ENCODE data around the gene COL16A1.
A peak's percentile ranks its signal among the peaks of the same experiment; 100 is the strongest.

COL16A1 gene

GRCh38 chr1:31645274-31645568, 58.6 kb downstream of the COL16A1 start:
- DNase-seq: no peak

DNA sequence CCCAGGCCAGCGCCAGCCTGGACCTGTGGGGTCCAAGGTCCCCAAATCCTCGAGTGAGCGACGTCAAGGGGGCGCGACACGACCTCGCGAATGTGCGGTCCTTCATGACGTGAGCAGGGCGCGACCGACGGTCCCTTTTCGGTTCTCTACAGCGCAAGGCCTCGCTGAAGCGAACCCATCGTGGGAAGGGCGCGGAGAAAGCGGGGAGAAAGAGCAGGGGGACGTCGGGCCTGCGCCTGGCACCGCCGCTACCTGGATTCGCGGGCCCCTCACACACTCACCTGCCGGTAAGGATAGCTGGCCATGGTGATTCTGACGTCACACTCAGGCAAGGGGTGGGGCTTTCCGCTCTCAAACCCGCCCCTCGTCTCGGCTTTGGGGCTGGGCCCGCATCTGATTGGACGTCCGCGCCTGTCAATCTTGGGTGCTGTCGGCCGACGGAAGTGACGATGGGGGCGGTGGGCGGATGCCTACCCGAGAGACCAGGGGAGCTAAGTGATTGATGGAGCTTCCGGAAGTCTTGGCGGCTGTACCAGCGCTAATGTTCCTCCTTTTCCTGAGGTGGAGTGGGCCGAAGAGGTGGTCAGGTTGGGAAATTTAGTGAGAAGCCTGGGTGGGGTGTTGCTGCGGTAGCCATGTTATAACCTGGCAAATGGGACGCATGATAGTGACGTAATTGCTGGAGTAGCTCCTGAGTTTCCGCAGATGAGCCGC, 59.1 kb downstream of the COL16A1 start, which contains the start of gene PEF1:
Gene PEF1 (minus strand): TSS at position 317 of the 714 bp plus-strand sequence. CDS start 12 bp downstream, at position 305.
- peak; percentile 100 for DNase-seq

DNA sequence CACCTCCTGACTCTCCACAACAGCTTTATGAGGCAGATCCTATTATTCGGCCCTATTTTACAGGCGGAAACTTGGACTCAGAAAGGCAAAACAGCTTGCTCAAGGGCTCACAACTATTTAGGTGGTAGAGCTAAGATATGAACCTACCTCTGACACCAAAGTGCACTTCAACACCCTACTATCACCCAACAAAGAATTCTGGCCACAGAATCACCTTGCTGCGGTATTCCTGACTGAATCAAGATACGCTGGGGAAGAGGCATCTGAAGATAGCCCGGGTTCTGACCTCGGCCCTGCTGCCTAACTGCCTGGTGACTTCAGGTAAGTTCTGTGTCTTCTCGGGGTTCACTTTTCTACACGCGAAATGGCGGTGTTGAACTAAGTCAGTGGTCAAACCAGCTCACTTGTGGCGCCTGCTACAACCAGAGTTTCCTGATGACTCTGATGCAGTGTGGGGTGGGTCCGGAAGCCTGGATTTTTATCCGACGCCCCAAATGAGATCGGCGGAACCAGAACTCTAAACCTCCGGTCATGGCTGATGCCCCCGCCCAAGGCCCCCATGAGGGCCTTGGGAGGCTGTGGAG, 59.7 kb downstream of the COL16A1 start:
- no peak for DNase-seq

DNA sequence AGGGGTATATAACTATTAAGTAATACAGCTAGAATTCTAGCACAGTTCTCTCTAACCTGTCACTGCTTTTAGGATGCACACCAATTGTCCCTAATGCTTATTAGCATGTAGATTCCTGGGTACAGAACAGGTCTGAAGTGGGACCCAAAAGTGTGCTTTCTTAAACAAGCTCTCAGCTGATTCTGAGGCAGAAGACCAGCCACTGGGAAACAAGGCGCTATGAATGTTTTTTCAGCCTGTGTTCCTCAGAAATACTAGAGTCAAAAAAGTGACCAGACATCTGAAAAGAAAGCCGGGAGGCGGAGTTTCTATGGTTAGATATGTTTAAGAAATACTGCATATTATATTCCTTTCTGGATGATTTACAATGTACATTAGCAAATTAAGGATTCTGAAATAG, 60.9 kb downstream of the COL16A1 start:
- DNase-seq: no peak

GRCh38 chr1:31642366-31642765, 61.5 kb downstream of the COL16A1 start:
- DNase-seq: no peak

DNA sequence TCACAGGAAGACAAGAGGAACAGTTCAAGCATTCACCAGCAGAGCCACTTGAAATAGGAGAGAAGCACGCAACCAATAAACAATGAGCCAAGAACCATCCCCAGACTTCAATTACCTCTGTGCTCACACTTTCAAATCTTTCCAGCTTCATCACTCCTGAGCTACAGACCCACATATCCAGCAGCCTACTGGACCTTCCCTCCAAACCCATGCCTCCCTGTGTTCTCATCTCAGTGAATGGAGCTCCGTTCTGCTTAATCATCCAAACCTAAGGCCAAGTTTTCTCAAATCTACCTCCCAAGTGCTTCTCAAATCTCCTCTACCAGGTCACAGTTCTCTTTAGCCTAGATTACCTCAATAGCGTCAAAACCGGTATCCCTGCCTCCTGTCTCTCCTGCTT, 62.9 kb downstream of the COL16A1 start:
- DNase-seq: no peak

GRCh38 chr1:31640179-31640578, 63.6 kb downstream of the COL16A1 start:
- no peak for DNase-seq

DNA sequence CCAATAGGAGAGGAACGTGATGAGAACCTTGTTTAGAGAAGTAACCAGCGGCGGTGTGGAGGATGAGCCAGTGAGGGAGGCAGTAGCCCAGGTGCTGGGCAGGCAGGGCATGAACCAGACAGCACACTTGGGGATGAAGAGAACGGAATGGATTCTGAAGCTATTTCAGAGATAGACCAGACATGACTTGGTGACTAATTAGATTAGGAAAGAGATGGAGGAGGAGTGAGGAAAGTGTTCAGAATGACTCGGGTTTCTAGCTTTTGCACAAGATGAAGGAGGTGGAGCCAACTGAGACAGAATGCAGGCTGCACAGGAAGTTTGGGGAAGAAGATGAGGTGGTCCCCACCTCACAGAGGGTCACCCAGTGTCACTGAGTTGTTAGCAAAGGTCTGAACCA, 64.3 kb downstream of the COL16A1 start:
- no peak for DNase-seq

DNA sequence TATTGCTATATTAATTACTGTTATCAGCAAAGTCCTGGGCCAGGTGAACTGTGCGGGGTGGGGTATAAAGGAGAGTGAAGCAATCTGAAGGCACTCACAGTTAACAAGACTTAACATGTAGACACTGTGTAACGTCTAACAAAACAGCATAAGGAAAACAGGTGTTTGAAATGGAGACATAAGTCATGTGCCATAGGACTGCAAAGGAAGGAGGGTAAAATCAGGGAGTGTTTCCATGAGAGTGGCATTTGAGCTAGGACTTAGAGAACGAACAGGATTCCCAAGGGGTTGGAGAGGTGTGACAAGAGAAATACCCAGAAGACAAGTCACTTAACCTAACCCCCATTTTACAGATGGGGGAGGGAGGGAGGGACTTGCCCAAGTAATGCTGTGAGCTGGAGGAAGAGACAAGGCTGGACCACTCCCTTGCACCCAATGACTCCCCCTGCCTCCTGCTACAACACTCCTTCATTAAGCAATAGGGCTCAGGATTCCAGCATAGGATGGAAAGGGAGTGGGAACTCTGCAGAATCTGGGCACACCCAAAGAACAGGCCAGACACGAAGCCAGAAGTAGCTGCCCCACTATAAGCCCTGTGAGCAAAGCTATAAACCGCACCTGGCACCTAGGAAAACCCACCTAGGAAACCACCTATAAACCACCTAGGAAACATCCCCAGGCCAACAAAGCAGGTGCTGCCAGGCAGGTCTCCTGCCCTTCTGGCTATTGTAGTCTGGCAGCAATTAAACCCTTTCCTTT, 65.7 kb downstream of the COL16A1 start:
- no peak for DNase-seq

GRCh38 chr1:31633117-31633516, 70.7 kb downstream of the COL16A1 start:
- peak; percentile 36 for DNase-seq

GRCh38 chr1:31632649-31633048, 71.2 kb downstream of the COL16A1 start:
- no peak for DNase-seq

DNA sequence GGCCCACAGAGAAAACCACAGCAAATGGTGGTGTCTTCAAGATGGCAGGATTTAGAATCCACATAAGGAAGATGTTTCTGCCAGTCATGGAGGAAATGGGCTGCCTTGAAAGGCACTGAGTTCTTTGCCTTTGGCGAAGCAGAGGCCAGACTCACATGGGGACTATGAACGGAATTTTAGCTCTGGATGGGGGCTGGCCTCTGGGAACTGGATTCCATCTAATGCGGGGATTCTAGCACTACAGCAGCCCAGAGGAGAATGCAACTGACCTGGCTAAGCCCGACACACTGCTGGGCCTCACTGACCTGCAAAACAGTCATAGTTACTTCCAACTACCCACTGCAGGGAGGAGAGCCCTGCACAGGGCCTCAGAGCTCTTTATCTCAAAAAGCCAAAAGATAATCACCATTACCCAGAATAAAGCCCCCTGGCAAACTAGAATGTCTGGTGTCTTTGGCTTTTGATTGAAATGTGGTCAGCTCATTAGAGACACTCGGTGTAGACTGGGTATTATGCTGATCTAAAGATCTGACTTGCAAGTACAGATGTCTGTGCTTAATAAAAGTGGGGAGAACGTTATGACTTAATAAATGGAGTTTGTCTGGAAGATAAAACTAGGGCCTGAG, 74.8 kb downstream of the COL16A1 start:
- no peak for DNase-seq

DNA sequence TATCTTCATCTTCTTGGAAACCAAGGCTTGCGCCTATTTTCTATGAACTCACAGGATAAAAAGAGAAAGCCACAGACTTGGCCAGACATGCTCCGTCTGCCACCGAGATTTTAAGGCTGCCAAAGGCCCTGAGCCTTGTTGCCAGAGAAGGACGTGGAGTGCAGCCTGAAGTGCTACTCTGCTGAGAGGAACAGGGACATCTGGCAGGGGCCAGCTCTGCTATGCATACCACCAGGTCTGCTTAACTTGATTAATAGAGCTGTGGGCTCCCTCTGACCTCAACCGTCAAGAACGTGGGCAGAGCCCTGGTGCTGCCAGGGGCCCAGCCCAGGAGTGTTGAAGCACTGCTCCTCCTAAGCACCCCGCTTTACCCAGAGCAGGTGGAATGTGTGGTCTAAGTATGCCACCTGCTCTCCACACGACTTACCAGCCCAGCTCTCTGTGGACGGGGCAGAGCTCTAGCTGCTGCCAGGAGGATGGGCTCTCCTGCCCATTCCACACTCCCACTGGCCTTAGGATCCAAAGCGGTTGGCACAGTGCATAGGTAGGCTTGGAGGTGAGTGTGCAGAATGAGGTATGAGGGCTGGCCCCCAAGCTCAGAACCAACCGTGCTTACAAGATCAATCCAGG, 75.8 kb downstream of the COL16A1 start:
- no peak for DNase-seq

GRCh38 chr1:31627301-31627929, 76.4 kb downstream of the COL16A1 start:
- DNase-seq: no peak

DNA sequence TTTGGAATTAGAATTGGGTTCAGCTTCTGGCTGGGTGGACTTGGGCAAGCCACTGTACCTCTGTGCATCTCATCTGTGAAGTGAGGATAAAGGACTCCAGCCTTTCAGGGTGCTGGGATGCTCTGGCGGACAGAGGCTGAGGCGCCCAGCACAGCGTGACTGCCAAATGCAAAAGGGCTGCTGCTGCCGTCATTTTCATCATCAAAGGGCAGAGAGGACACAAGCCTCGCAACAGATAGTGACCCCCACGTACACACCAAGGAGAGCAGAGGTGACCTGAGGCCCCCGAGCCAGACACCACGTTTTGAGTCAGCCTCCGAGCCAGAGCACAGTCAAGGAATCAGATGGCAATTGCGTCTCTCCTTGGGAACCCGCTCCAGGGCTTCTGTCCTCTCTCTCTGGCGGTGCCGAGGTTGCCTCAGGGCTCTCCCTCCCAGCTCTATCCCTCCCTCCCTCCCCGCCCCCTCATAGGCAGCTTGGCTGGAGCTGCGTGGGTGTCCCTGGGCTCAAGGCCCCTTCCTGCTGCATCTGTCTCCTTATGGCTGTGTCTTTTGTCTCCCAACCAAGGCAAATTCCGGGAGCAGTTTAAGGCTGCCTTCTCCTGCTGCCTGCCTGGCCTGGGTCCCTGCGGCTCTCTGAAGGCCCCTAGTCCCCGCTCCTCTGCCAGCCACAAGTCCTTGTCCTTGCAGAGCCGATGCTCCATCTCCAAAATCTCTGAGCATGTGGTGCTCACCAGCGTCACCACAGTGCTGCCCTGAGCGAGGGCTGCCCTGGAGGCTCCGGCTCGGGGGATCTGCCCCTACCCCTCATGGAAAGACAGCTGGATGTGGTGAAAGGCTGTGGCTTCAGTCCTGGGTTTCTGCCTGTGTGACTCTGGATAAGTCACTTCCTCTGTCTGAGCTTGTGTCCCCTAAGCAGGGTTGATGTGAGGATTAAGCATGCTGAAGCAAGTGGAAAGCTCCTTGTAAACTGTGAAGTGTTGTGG, 77.3 kb downstream of the COL16A1 start:
- no peak for DNase-seq

GRCh38 chr1:31625561-31626222, 78.1 kb downstream of the COL16A1 start:
- no peak for DNase-seq

GRCh38 chr1:31624731-31625514, 78.9 kb downstream of the COL16A1 start:
- DNase-seq: no peak

GRCh38 chr1:31624309-31624708, 79.5 kb downstream of the COL16A1 start:
- DNase-seq: no peak

DNA sequence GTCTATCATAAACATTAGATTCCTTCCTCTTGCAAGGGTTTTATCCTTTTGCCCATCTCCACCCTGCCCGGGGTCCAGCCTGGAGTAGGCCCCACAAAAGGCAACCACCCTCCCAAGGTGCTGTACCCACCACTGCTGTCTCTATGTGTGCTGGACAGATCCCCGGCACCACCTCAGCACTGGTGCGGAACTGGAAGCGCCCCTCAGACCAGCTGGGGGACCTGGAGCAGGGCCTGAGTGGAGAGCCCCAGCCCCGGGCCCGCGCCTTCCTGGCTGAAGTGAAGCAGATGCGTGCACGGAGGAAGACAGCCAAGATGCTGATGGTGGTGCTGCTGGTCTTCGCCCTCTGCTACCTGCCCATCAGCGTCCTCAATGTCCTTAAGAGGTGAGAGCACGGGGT, 80.5 kb downstream of the COL16A1 start:
- DNase-seq: no peak

Measured in stimulated activated CD4-positive, alpha-beta T cell treated with anti-CD3 and anti-CD28 coated beads, Interleukin-4, amount 100 ng/mL, for 24 hours (primary cell).